GM12874 (cell line): ENCODE measurements around the gene CLK4.

ENCODE experiments used
- CTCF ChIP-seq: IDR thresholded peaks from 2 replicates; pipeline ENCODE4 v1.5.1; 2011; ENCODE audit warnings: low read depth, mild to moderate bottlenecking, control low read depth, low read length, moderate library complexity; ENCODE audit not compliant: insufficient read depth

The CLK4 gene

GRCh38 chr5:178555771-178556211 lies 71.1 kb downstream of the CLK4 start:
- TF ChIP-seq CTCF, result no peak

- TF ChIP-seq CTCF, result no peak
These were observed 71.8 kb downstream of the CLK4 start for GRCh38 chr5:178555005-178555404.

- no peak for TF ChIP-seq CTCF
These were observed 72.5 kb downstream of the CLK4 start for GRCh38 chr5:178554311-178554710.

- TF ChIP-seq CTCF, result no peak
These were observed 73.3 kb downstream of the CLK4 start for GRCh38 chr5:178553517-178553916.
